ENCODE data around the gene ZFX.

ZFX gene

DNA sequence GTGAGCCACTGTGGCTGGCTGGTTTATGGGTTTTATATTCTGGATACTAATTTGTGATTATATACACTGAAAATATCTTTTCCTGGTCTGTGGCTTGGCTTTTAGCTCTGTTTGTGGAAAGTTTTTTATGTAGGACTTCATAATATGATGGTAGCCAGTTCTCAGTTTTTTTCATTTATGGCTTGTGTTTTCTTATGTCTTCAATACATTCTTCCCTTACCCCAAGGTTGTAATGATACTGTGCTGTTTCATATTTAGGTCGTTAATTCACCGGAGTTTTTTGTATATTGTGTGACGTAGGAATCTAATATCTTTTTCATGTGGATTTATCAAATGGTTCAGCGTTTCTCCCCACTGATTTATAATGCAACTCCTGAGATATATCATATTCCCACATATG lies 6.6 kb downstream of the ZFX start:
- DNase-seq (ENCODE audit: low read depth in 1 of 2, low spot score in 1 of 2) = no peak
- no peak for TF ChIP-seq JUND (IDR thresholded peaks at IDR 0.05; ENCODE audit: low read depth)
- in situ Hi-C loops (cut with HindIII; ENCODE audit: low pct_unique_long_range_greater_than_20kb, low sequenced_read_pairs) = no loop called here

DNA sequence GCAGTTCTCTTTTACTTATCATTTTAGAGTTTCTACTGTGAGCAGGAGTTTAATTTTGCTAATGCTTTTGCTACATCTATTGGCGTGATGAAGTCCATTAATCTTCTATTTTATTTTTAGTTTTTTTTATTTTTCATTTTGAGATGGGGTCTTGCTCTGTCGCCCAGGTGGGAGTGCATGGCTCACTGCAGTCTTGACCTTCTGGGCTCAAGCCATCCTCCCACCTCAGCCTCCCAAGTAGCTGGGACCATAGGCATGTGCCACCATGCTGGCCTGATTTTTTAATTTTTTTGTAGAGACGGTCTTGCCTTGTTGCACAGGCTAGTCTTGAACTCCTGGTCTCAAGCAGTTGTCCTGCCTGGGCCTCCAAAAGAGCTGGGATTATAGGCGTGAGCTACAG lies 9.4 kb downstream of the ZFX start:
- TF ChIP-seq JUND (IDR thresholded peaks at IDR 0.05; ENCODE audit: low read depth) = no peak
- no peak for DNase-seq (ENCODE audit: low read depth in 1 of 2, low spot score in 1 of 2)
- in situ Hi-C loops (cut with HindIII; ENCODE audit: low pct_unique_long_range_greater_than_20kb, low sequenced_read_pairs) = no loop called here

DNA sequence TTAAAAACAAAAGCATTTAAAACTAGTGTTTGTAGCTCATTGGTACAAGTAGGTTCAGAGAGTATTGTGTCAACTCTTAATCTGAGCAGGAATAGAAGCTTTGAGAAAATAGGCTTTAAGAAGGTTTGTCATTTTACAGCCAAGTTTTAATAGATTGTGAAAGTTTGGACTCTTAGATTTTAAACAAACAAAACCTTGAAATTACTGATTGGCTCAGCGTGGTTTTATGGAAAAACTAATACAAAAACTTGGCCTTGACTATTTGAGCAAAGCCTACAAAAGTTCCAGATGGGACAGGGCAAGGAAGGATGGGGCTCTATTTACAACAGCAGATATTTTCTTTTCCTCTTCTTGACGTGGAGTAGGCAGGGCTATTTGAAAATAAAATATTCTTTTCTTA lies 16.5 kb downstream of the ZFX start:
- no peak for TF ChIP-seq JUND (IDR thresholded peaks at IDR 0.05; ENCODE audit: low read depth)
- no peak for DNase-seq (ENCODE audit: low read depth in 1 of 2, low spot score in 1 of 2)
- in situ Hi-C loops (cut with HindIII; ENCODE audit: low pct_unique_long_range_greater_than_20kb, low sequenced_read_pairs) = no loop called here

DNA sequence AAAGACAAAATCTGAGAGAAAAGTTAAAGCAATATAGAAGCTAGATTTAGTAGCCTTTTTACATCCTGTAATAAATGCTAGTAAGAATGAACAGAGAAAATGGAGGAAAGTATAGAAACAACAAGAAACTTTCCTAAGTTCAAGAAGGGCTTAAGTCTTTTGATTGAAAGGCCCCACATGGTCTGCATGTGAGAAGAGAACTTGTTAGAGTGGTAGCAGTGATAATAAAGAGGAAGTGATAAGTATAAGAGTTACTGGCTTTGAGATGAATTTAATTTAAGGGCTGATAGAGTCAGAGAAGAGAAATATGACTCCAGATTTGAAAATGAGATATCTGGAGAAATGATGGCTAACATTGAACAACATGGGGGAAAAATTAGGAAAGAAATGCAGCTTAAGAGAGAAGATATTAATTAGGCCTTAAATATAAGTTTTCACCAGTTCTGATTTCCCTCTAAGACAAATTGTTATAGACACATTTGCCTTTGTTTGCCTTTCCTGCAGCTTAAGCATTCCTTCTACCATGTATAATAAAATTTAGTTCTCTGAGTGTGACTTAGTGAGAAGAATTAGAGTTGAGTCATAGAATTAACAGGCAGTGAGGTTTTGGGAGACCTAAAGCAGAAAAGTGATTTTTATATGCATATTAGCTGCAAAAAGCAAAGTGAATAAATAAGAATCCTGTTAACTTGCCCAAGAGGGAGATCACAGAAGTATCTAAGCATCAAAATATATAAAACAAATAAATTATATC lies 18.4 kb downstream of the ZFX start:
- TF ChIP-seq JUND (IDR thresholded peaks at IDR 0.05; ENCODE audit: low read depth) = no peak
- in situ Hi-C loops (cut with HindIII; ENCODE audit: low pct_unique_long_range_greater_than_20kb, low sequenced_read_pairs) = no loop called here
- DNase-seq (ENCODE audit: low read depth in 1 of 2, low spot score in 1 of 2) = no peak

DNA sequence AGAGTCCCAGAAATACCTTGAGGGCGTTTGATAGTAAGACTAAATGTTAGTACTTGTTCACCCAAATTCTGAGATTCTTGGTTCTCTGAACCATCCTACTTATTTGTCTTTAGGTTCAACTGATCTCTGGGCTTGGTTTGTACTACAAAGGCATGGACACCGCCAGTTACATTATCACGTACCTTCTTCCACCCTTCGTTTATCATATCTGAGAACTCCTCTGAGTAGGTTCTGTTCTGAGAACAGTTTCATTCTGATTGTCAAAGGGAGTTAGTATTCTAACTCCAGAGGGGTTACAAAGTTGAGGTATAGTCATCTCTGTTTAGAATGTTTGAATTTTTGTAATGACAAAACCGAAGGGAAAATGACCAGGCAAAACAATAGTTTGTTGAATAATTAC lies 19.3 kb downstream of the ZFX start:
- in situ Hi-C loops (cut with HindIII; ENCODE audit: low pct_unique_long_range_greater_than_20kb, low sequenced_read_pairs) = no loop called here
- TF ChIP-seq JUND (IDR thresholded peaks at IDR 0.05; ENCODE audit: low read depth) = no peak
- DNase-seq (ENCODE audit: low read depth in 1 of 2, low spot score in 1 of 2) = no peak

DNA sequence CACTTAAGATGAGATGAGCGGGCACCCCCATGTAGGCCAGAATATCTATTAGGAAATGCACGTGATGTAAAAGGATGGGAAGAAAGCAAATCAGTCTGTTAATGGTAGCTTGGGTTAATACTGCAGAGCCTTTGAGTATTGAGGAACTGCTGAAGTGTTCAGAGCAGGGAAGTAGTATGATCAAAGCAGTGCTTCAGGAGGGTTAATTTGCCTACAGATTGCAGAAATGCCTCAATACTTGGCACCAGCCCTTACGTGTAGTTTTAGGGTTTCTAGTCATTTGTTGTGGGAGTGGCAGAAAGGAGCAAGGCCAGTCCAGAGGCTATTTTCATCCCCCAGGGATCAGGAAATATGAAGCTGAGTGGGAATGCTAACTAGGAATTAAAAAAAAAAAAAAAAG lies 19.7 kb downstream of the ZFX start:
- DNase-seq (ENCODE audit: low read depth in 1 of 2, low spot score in 1 of 2) = no peak
- TF ChIP-seq JUND (IDR thresholded peaks at IDR 0.05; ENCODE audit: low read depth) = no peak
- in situ Hi-C loops (cut with HindIII; ENCODE audit: low pct_unique_long_range_greater_than_20kb, low sequenced_read_pairs) = no loop called here

DNA sequence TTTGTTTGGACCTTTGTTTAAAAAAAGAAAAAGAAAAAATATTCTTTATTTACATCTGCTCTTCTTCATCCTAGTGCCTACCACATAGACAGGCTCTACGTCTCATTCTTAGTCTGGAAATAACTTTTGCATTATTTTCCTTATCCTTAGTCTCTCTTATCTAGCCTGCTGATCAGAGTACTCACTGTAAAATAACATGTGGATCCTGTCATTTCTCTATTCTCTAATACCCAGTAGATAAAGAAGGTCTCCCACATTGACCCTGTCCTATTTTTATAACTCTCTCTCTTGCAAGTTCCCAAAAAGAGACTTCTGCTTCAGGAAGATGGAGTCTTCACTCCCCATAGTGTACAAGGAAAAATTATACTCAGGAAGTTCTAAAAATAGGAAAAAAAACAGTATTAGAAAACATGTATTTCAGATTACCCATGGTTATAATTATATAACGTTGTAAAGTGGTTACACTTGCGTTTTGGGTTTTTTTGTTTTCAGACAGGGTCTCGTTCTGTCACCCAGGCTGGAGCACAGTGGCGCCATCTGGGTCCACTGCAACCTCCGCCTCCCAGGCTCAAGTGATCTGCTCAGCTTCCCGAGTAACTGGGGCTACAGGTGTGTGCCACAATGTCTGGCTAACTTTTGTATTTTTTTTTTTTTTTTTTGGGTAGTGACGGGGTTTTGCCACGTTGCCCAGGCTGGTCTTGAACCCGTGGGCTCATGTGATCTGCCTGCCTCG lies 23.8 kb downstream of the ZFX start:
- no peak for DNase-seq (ENCODE audit: low read depth in 1 of 2, low spot score in 1 of 2)
- TF ChIP-seq JUND (IDR thresholded peaks at IDR 0.05; ENCODE audit: low read depth) = no peak
- in situ Hi-C loops (cut with HindIII; ENCODE audit: low pct_unique_long_range_greater_than_20kb, low sequenced_read_pairs) = no loop called here

DNA sequence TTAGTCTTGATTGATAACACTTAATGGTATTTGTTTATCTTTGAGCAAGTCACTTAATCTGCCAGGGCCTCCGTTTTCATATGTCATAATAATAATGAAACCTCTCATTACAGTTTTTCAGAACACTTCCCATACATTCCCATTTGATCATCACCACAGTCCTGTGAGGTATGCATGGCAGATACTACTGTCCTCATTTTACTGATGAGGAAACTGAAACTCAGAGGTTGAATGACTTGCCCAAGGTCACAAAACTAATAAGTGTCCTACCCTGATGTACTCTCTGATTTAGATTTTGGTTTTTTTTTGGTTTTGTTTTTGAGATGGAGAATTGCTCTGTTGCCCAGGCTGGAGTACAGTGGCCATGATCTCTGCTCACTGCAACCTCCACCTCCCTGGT lies 25.7 kb downstream of the ZFX start:
- no peak for DNase-seq (ENCODE audit: low read depth in 1 of 2, low spot score in 1 of 2)
- in situ Hi-C loops (cut with HindIII; ENCODE audit: low pct_unique_long_range_greater_than_20kb, low sequenced_read_pairs) = no loop called here
- no peak for TF ChIP-seq JUND (IDR thresholded peaks at IDR 0.05; ENCODE audit: low read depth)

DNA sequence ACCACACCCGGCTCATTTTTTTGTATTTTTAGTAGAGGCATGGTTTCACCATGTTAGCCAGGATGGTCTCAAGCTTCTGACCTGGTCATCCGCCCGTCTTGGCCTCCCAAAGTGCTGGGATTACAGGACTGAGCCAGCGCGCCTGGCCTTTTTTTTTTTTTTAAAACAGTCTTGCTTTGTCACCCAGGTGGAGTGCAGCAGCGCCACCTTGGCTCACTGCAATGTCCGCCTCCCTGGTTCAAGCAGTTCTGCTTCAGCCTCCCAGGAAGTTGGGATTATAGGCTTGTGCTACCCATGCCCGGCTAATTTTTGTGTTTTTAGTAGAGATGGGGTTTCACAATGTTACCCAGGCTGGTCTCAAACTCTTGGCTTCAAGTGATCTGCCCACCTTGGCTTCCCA lies 28.9 kb downstream of the ZFX start:
- in situ Hi-C loops (cut with HindIII; ENCODE audit: low pct_unique_long_range_greater_than_20kb, low sequenced_read_pairs) = no loop called here

DNA sequence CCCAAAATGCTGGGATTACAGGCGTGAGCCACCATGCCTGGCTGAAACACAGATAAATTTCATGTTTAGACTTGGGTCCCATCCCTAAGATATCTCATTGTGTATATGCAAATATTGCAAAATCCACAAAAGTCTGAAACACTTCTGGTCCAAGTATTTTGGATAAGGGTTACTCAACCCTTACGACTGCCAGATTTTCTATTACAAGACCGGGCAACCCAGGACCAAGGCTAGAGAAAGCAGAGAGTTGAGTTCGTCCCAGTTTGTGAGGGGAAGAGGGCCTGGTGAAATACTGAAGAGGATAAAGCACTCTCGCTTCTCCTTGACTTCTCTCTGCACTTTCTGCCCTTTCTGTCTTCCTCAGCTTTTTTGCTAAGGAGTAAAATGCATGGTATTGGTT lies 34.5 kb downstream of the ZFX start:
- in situ Hi-C loops (cut with HindIII; ENCODE audit: low pct_unique_long_range_greater_than_20kb, low sequenced_read_pairs) = no loop called here
- no peak for DNase-seq (ENCODE audit: low read depth in 1 of 2, low spot score in 1 of 2)
- TF ChIP-seq JUND (IDR thresholded peaks at IDR 0.05; ENCODE audit: low read depth) = no peak

More for the DNA sequence above, 28.9 kb downstream of the ZFX start:
- no peak for DNase-seq (ENCODE audit: low read depth in 1 of 2, low spot score in 1 of 2)
- TF ChIP-seq JUND (IDR thresholded peaks at IDR 0.05; ENCODE audit: low read depth) = no peak

DNA sequence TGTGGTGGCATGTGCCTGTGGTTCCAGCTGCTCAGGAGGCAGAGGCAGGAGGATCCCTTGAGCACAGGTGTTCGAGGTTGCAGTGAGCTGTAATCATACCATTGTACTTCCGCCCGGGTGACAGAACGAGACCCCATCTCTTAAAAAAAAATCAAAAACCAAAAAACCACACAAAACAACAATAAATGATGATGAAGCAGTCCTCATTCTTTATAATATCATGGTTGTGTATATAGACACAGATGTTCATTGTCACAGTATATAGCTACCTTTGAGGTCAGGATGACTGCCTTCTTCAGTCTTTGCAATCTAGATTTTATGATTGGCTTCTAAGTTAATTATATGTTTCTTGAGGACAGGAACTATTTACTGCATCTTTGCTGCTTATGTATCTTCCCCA lies 37.0 kb downstream of the ZFX start:
- in situ Hi-C loops (cut with HindIII; ENCODE audit: low pct_unique_long_range_greater_than_20kb, low sequenced_read_pairs) = no loop called here
- DNase-seq (ENCODE audit: low read depth in 1 of 2, low spot score in 1 of 2) = no peak
- no peak for TF ChIP-seq JUND (IDR thresholded peaks at IDR 0.05; ENCODE audit: low read depth)

DNA sequence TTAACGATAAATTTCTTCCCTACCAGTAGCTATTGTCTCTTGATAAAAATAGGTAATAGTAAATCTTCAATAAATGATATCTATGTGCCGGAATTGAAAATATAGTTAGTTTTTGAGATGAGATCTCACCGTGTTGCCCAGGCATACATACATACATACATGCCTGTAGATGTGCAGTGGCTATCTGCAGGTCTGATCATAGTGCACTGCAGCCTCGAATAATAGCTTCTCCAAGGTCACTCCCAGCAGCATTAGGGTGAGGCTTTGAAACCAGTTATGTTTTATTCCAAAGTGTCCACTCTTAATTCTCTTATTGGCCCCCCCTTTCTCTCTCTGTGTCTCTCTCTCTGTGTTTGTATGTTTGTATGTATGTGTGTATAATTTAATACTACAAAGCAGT lies 37.5 kb downstream of the ZFX start:
- DNase-seq (ENCODE audit: low read depth in 1 of 2, low spot score in 1 of 2) = no peak
- in situ Hi-C loops (cut with HindIII; ENCODE audit: low pct_unique_long_range_greater_than_20kb, low sequenced_read_pairs) = no loop called here
- no peak for TF ChIP-seq JUND (IDR thresholded peaks at IDR 0.05; ENCODE audit: low read depth)

DNA sequence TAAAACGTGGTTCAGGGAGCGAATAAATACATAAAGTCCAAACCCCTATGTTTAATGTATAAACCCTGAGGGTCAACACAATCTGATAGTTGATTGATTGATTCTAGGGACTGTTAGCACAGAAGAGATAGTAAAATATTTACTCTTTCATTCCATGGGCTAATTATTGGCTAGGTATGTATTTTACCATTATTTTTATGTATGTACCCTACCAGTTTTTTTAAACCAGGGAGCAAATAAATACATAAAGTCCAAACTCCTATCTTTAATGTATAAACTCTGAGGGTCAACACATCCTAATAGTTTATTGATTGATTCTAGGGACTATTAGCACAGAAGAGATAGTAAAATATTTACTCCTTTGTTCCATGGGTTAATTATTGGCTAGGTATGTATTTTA lies 40.0 kb downstream of the ZFX start:
- no peak for TF ChIP-seq JUND (IDR thresholded peaks at IDR 0.05; ENCODE audit: low read depth)
- DNase-seq (ENCODE audit: low read depth in 1 of 2, low spot score in 1 of 2) = no peak
- in situ Hi-C loops (cut with HindIII; ENCODE audit: low pct_unique_long_range_greater_than_20kb, low sequenced_read_pairs) = no loop called here
